WERI-Rb-1 (cell line): ENCODE results near the gene HAUS8.
"Not testable (repeated sequence)": the region's sequence is repeated elsewhere in the genome, so short reads cannot be mapped to it uniquely, and the experiment has no call there.

ENCODE experiments used
- DNase-seq: peaks from one replicate; pipeline ENCODE4 v3.0.0-alpha.2; 2020
- H3K27ac ChIP-seq: fragments of 250-450 bp; sonication (Bioruptor Pico); 2 replicates; pipeline ENCODE4 v1.5.1; 2020; ENCODE audit warnings: mild to moderate bottlenecking, moderate library complexity
- H3K27me3 ChIP-seq: fragments of 250-450 bp; sonication (Bioruptor Pico); 2 replicates; pipeline ENCODE4 v1.5.1; 2021; ENCODE audit warnings: mild to moderate bottlenecking, low read depth, moderate library complexity; ENCODE audit not compliant: insufficient read depth, severe bottlenecking
- H3K36me3 ChIP-seq: fragments of 250-450 bp; sonication (Bioruptor Pico); 2 replicates; pipeline ENCODE4 v1.5.1; 2020; ENCODE audit warnings: mild to moderate bottlenecking, moderate library complexity
- H3K4me3 ChIP-seq: 2 replicates; pipeline ENCODE4 v1.5.1; 2011; ENCODE audit warnings: low read depth, mild to moderate bottlenecking, control low read depth, low read length
- H3K9me3 ChIP-seq: fragments of 250-450 bp; sonication (Bioruptor Pico); 2 replicates; pipeline ENCODE4 v1.5.1; 2021; ENCODE audit warnings: mild to moderate bottlenecking, moderate library complexity; ENCODE audit not compliant: severe bottlenecking
- TF ChIP-seq, protein P1 (sequence below): IDR thresholded peaks from 2 replicates; pipeline ENCODE4 v1.5.1; 2011; ENCODE audit warnings: low read depth, mild to moderate bottlenecking, control low read depth, inconsistent platforms, low read length

HAUS8 gene

GRCh38 chr19:17097593-17098126 is 22.4 kb upstream of the HAUS8 start:
- Histone ChIP-seq H3K4me3 (no peak overlapping the region), H3K27ac (no peak overlapping the region), H3K9me3 (peaks cover 2% of the 10 kb centered on the region), H3K27me3 (no peaks in the 10 kb centered on the region), H3K36me3 (peaks cover 21% of the 10 kb centered on the region)
- TF ChIP-seq, protein P1, sequence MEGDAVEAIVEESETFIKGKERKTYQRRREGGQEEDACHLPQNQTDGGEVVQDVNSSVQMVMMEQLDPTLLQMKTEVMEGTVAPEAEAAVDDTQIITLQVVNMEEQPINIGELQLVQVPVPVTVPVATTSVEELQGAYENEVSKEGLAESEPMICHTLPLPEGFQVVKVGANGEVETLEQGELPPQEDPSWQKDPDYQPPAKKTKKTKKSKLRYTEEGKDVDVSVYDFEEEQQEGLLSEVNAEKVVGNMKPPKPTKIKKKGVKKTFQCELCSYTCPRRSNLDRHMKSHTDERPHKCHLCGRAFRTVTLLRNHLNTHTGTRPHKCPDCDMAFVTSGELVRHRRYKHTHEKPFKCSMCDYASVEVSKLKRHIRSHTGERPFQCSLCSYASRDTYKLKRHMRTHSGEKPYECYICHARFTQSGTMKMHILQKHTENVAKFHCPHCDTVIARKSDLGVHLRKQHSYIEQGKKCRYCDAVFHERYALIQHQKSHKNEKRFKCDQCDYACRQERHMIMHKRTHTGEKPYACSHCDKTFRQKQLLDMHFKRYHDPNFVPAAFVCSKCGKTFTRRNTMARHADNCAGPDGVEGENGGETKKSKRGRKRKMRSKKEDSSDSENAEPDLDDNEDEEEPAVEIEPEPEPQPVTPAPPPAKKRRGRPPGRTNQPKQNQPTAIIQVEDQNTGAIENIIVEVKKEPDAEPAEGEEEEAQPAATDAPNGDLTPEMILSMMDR, result no peak
- no peak for DNase-seq

- Histone ChIP-seq H3K4me3 (no peak overlapping the region), H3K27me3 (no peaks in the 10 kb centered on the region), H3K9me3 (no peaks in the 10 kb centered on the region), H3K36me3 (peaks cover 10% of the 10 kb centered on the region), H3K27ac (no peak overlapping the region)
- TF ChIP-seq, protein P1, result no peak
- no peak for DNase-seq
These were observed 20.1 kb upstream of the HAUS8 start for GRCh38 chr19:17095141-17095919.

GRCh38 chr19:17094694-17095093 is 19.4 kb upstream of the HAUS8 start:
- not testable (repeated sequence) for H3K4me3 ChIP-seq, H3K27ac ChIP-seq, H3K9me3 ChIP-seq, DNase-seq, H3K36me3 ChIP-seq, H3K27me3 ChIP-seq

DNA sequence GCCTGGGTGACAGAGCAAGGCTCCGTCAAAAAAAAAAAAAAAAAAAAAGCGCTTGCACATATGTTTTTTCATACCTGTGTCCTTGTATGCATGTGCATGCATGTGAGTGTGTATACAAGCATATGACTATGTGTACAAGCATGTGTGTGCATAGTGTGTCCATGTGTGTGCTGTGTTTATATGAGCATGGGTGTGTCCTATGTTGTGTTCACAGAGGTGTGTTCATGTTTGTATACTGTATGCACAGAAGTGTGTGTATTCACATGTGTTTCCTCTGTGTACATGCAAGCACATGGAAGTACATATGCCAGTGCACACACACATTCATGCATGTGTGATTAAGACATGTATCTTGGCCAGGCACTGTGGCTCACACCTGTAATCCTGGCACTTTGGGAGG is 17.4 kb upstream of the HAUS8 start:
- TF ChIP-seq, protein P1, result no peak
- H3K4me3 ChIP-seq, result no peak overlapping the region
- peaks cover 4% of the 10 kb centered on the region for H3K36me3 ChIP-seq
- H3K27me3 ChIP-seq, result no peaks in the 10 kb centered on the region
- H3K9me3 ChIP-seq, result no peaks in the 10 kb centered on the region
- no peak overlapping the region for H3K27ac ChIP-seq
- no peak for DNase-seq

- H3K27me3 ChIP-seq, result no peaks in the 10 kb centered on the region
- H3K4me3 ChIP-seq, result no peak overlapping the region
- H3K27ac ChIP-seq, result no peak overlapping the region
- TF ChIP-seq, protein P1, result no peak
- no peak for DNase-seq
- no peaks in the 10 kb centered on the region for H3K9me3 ChIP-seq
- H3K36me3 ChIP-seq, result peaks cover 6% of the 10 kb centered on the region
These were observed 16.6 kb upstream of the HAUS8 start for GRCh38 chr19:17091758-17092333.

- no peak for DNase-seq
- H3K27ac ChIP-seq, result no peak overlapping the region
These were observed 15.3 kb upstream of the HAUS8 start for GRCh38 chr19:17090583-17090982.

More at GRCh38 chr19:17090583-17090982, 15.3 kb upstream of the HAUS8 start:
- TF ChIP-seq, protein P1, result no peak
- no peaks in the 10 kb centered on the region for H3K27me3 ChIP-seq
- H3K9me3 ChIP-seq, result no peaks in the 10 kb centered on the region
- no peak overlapping the region for H3K4me3 ChIP-seq
- H3K36me3 ChIP-seq, result peaks cover 12% of the 10 kb centered on the region
